Bronchial epithelial cell (primary cell): ENCODE measurements around the gene NTM. TPM values are rescaled to one million over a fixed set of nuclear protein-coding genes. Genes with fewer than 3 reads are reported as not detected.

Source experiments
- DNase-seq: peaks from one replicate; pipeline ENCODE4 v3.0.0-alpha.2; 2010; ENCODE audit warnings: low read depth
- FAIRE-seq: peaks from 2 replicates; lab custom pipeline; 2011; peaks lifted over from hg19 to GRCh38; lab: Jason Lieb, UNC
- H3K27me3 ChIP-seq: 2 replicates; pipeline ENCODE4 v1.5.1; 2011; ENCODE audit warnings: low read length; ENCODE audit not compliant: control insufficient read depth, insufficient read depth
- H3K36me3 ChIP-seq: 2 replicates; pipeline ENCODE4 v1.5.1; 2011; ENCODE audit warnings: low read length; ENCODE audit not compliant: control insufficient read depth, insufficient read depth
- H3K4me3 ChIP-seq: 2 replicates; pipeline ENCODE4 v1.5.1; 2011; ENCODE audit warnings: mild to moderate bottlenecking, low read depth, low read length, control low read depth
- CTCF ChIP-seq: IDR thresholded peaks from 2 replicates; pipeline ENCODE4 v1.5.1; 2011; ENCODE audit warnings: mild to moderate bottlenecking, moderate library complexity, low read length, control low read depth, inconsistent platforms; ENCODE audit not compliant: insufficient read depth, severe bottlenecking
- total RNA-seq: library from RNA; depleted of rRNA; stranded (reverse); fragments of >200 nt; gene quantifications from 2 replicates; pipeline ENCODE4 v1.2.1, GENCODE V29; 2014

NTM gene
- total RNA-seq, 1 donor from 2014 or later: 4.2 TPM

GRCh38 chr11:132158091-132158490 lies 787.7 kb downstream of the NTM start:
- no peak overlapping the region for H3K4me3 ChIP-seq
- DNase-seq: peak; percentile 47
- H3K27me3 ChIP-seq: no peaks in the 10 kb centered on the region
- peak; percentile 72 for TF ChIP-seq CTCF
- no peaks in the 10 kb centered on the region for H3K36me3 ChIP-seq
- no peak for FAIRE-seq

- Histone ChIP-seq H3K36me3 (no peaks in the 10 kb centered on the region), H3K4me3 (no peak overlapping the region), H3K27me3 (no peaks in the 10 kb centered on the region)
- DNase-seq (peak; percentile 33), FAIRE-seq (no peak)
- TF ChIP-seq CTCF: no peak
Measured at GRCh38 chr11:132158696-132159095, 788.3 kb downstream of the NTM start.

GRCh38 chr11:132161403-132162078 lies 791.1 kb downstream of the NTM start:
- FAIRE-seq (no peak), DNase-seq (no peak)
- H3K27me3 ChIP-seq: no peaks in the 10 kb centered on the region
- no peak overlapping the region for H3K4me3 ChIP-seq
- TF ChIP-seq CTCF: no peak
- H3K36me3 ChIP-seq: no peaks in the 10 kb centered on the region

- no peak for DNase-seq
- no peaks in the 10 kb centered on the region for H3K36me3 ChIP-seq
- no peak for TF ChIP-seq CTCF
- H3K4me3 ChIP-seq: no peak overlapping the region
- no peaks in the 10 kb centered on the region for H3K27me3 ChIP-seq
- no peak for FAIRE-seq
Measured at GRCh38 chr11:132168344-132168981, 798.0 kb downstream of the NTM start.

GRCh38 chr11:132171031-132171430 lies 800.6 kb downstream of the NTM start:
- DNase-seq: no peak
- no peak for TF ChIP-seq CTCF
- no peak for FAIRE-seq
- no peaks in the 10 kb centered on the region for H3K27me3 ChIP-seq
- no peak overlapping the region for H3K4me3 ChIP-seq
- no peaks in the 10 kb centered on the region for H3K36me3 ChIP-seq
